ENCODE measurements around the gene PALLD.

PALLD gene

DNA sequence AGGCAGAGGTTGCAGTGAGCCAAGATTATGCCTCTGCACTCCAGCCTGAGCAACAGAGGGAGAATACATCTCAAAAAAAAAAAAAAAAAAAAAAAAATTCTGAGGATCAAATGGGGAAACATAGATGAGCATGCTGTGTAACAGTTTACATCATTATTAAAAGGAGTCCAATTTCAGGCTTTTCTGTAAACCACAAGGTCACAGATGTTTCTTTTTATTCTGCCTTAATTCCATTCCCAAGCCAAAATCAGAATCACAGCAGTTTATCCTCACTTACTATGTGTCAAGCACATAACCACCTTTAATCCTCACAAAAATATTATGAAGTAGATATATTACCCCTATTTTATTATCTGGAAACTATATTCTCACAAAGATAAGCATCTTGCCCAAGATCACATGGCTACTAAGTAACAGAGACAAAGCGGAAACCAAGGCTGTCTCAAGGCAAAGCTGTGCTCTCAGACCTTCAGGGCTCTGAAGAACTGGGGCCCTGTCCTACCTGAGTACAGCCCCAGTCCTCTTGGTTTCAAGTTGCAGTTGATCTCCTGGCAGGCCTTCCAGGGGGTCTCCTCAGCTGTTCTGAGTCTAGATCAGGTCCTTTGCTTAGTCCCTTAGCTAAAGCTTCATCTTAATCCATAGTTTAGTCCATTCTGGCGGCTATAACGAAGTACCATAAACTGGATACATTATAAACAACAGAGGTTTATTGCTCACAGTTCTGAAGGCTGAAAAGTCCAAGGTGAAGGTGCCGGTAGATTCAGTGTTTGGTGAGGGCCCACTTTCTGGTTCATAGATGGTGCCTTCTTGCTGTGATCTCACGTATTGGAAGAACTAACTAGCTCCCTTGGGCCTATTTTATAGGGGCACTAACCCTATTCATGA lies 141.3 kb downstream of the PALLD start:
- in situ Hi-C loops (cut with MboI; ENCODE audit: low sequenced_read_pairs), result no loop called here

DNA sequence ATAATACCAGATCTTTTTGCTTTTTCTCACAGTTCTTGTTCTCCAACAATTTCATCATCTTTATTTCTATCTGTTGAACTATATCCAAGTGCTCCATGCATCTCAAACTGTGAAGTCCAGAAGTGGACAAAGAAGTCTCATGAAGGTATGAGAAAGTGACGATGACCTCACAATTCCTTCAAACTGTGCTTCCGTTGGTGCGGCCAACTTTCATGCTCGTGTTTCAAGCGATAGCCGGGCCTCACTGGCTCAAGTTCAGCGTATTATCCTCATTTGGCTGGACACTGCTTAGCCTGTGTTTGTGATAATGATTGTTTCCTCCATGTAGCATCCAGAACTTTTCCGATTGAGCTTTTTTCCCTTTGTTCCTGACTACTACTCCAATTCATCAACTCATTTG lies 143.1 kb downstream of the PALLD start:
- in situ Hi-C loops (cut with MboI; ENCODE audit: low sequenced_read_pairs), result no loop called here

DNA sequence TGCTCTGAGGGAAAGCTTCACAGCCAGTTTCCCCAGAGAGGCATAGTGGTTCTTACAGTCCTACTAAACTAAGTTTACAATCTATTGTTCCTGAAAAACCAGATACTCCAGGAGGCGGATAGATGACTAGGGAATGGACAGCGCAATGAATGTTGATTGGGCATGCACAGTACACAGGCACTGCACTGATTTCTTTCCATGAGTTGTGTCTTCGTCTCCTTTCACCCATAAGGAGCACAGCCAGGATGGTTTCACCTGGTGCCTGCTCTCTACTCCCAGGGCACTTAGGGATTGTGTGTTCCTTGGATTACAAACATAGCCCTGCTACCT lies 144.9 kb downstream of the PALLD start:
- in situ Hi-C loops (cut with MboI; ENCODE audit: low sequenced_read_pairs), result no loop called here

- in situ Hi-C loops (cut with MboI; ENCODE audit: low sequenced_read_pairs), result no loop called here
Observed at GRCh38 chr4:168642591-168642990, 145.7 kb downstream of the PALLD start.

GRCh38 chr4:168643111-168643795 lies 146.4 kb downstream of the PALLD start:
- in situ Hi-C loops (cut with MboI; ENCODE audit: low sequenced_read_pairs), result no loop called here

- in situ Hi-C loops (cut with MboI; ENCODE audit: low sequenced_read_pairs), result no loop called here
Observed at GRCh38 chr4:168643796-168644159, 146.9 kb downstream of the PALLD start.

GRCh38 chr4:168646001-168646768 lies 149.3 kb downstream of the PALLD start:
- in situ Hi-C loops (cut with MboI; ENCODE audit: low sequenced_read_pairs), result no loop called here

DNA sequence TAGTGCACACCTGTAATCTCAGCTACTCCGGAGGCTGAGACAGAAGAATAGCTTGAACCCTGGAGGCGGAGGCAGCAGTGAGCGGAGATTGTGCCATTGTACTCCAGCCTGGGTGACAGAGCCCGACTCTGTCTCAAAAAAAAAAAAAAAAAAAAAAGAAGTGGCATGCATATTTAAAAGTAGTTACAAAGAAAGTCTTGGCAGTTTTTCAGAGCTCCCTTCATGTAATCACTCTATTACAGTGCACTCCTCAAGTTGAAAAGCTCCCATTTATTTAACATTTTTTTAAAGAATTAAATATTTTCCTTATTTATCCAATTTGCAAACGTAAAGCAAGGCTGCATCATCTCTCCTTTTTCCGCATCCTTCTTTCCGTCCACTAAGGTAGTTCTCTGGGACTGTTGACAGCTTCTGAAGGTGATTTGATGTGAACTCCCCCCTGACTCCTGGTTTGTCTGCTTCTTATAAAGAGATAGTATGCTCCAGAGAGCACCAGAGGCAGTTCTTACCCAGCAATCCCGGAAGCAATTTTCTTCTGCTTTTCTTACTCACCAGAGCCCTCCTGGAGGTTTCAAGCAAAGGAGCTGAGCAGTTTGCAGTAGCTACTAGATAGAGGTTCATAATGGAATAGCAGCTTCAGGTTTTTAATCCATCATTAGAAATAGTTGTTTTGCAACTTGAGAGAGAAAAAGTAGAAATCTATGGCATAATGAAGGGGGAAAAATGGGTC lies 151.0 kb downstream of the PALLD start:
- in situ Hi-C loops (cut with MboI; ENCODE audit: low sequenced_read_pairs), result no loop called here

GRCh38 chr4:168648494-168648893 lies 151.6 kb downstream of the PALLD start:
- in situ Hi-C loops (cut with MboI; ENCODE audit: low sequenced_read_pairs), result no loop called here

DNA sequence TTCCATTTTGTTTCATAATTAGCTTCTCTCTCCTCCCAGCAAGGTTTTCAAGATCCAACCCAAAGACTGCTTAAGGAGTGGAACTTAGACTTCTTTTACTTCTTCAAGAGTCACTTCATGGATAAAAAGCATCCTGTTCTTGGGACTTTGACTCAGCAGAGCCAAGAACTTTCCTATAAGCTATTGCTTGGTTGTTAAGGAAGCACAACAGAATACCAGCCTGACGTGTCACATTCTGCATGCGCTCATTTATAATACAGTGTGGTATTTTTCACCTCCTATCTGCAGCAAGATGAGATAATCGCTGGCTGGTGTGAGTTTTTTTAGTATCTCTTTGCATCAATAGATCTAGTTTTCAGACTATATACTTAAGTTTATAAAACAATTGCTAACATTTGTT lies 152.1 kb downstream of the PALLD start:
- in situ Hi-C loops (cut with MboI; ENCODE audit: low sequenced_read_pairs), result no loop called here

DNA sequence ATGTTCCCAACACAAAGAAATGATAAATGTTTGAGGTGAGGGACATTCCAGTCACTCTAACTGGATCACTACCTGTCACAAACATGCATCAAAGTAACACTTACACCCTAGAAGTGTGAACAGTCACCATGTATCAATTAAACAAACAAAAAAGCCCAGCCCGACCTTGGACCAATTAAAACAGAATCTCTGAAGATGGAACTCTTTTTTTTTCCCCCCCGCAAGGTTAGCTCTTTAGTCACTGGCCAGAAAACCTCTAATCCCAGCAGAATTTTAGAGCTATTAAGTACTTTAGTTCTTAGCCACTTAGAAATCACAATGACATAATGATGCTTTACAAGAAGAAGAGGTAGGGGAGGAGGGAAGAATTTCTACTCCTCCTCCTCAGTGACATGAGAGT lies 154.5 kb downstream of the PALLD start:
- in situ Hi-C loops (cut with MboI; ENCODE audit: low sequenced_read_pairs), result no loop called here

DNA sequence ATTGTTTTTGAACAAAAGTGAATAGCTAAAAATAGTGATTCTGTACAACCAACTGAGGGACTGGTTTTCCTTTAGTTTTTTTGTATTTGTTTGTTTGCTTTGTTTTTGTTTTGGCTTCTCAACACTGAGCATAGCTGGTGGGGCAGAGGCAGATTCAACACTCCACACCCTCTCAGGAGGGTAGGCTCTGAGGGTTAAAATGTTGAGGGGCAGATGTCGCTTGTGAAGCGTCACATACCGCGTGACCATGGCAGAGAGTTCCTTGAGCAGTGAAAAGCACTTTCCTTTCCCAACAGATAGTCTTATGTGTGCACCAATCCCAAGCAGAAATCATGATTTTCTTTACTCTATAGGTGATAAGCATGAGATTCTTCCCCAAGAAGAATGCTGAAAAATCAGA lies 155.0 kb downstream of the PALLD start:
- in situ Hi-C loops (cut with MboI; ENCODE audit: low sequenced_read_pairs), result no loop called here

DNA sequence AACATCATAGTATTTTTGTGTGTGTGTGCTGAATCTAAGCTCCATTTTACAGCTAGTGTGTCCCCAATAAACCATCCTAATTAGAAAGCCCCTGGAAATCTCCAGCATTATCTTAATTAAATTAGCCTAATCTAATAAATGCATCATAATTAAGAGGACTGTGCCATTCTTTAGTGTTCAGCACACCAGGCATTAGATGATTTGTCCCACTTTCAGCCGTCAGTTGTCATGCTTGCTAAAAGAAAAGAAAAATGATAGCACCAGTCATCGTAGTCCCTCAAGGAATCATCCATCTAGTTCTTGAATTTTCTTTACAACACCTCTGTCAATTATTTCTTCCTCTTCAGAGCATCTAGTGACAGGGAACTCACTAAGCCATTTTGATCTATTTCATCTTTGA lies 155.9 kb downstream of the PALLD start:
- in situ Hi-C loops (cut with MboI; ENCODE audit: low sequenced_read_pairs), result no loop called here

DNA sequence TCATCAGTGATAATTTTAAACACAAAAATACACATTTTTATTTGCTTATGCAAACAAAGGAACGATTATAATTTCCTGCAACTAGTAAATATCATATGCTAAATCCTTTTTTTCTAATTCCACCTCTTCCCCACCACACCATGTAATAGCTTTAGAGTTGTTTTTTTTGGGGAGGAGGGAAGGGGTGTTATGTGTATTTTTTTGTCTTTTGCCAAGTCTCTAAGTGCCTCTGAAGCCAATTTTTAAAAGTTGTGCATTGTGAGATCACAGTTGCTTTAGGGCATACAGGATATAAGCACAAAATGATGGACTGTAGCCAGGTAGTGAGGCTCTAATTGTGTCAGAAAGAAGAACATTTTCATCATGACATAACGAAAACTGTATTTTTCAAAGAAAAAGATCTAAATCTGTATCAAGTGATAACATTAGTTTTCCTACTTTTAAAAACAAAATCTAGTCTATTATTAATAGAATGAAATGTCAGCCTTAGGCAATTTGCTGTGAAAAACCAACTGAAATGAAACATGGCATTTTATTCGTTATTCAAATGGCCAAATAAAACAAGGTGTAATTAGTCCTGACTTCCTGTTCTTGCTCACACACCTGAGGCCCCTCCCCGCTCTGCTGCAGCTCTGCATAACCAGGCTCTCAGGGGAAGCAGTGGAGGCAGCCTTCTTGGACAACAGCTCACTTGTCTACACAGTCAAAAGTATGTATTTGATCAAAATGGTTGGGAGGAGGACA lies 157.4 kb downstream of the PALLD start:
- in situ Hi-C loops (cut with MboI; ENCODE audit: low sequenced_read_pairs), result no loop called here

DNA sequence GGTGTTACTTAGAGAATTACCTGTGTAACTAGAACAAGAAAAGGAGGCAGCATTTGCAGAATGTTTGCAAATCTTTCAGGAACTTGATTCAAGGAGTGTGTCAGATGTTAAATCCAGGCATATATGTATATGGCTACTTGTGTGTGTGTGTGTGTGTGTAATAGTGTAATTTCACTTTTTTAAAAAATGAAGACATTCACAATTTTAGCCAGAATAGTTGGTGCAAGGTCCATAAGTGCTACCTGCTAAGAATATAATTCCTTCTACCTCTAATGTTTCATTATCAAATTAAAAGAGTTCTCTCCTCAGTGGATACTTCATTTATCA lies 158.0 kb downstream of the PALLD start:
- in situ Hi-C loops (cut with MboI; ENCODE audit: low sequenced_read_pairs), result no loop called here

DNA sequence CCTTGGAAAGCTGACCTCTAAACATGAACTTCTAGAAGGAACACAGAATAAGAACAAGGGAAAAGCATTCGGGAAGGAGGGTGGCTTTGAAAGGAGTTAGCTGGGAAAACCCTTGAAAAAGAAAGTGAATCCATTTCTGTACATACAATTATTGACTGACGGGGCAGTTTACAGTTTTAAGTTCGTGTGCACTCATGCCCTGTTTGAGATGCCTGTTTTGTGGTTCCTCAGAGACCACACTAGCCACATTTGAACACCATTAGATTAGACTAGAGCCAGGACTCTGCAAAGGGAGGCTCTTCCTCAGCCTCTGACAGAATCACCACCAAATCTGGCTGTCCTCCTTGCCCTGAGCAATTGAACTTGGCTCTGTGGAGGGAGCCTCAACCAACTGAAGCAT lies 158.3 kb downstream of the PALLD start:
- in situ Hi-C loops (cut with MboI; ENCODE audit: low sequenced_read_pairs), result no loop called here

- in situ Hi-C loops (cut with MboI; ENCODE audit: low sequenced_read_pairs), result no loop called here
Observed at GRCh38 chr4:168656055-168656660, 159.3 kb downstream of the PALLD start.

- in situ Hi-C loops (cut with MboI; ENCODE audit: low sequenced_read_pairs), result no loop called here
Observed at GRCh38 chr4:168656946-168657473, 160.2 kb downstream of the PALLD start.

GRCh38 chr4:168658751-168659150 lies 161.9 kb downstream of the PALLD start:
- in situ Hi-C loops (cut with MboI; ENCODE audit: low sequenced_read_pairs), result no loop called here

Measured in hTERT RPE-1 (cell line).